ENCODE results near the gene GPR149. TPM values are rescaled to one million over a fixed set of nuclear protein-coding genes. Genes with fewer than 3 reads are reported as not detected.

The GPR149 gene
- total RNA-seq, 1 donor from 2014 or later = not detected

DNA sequence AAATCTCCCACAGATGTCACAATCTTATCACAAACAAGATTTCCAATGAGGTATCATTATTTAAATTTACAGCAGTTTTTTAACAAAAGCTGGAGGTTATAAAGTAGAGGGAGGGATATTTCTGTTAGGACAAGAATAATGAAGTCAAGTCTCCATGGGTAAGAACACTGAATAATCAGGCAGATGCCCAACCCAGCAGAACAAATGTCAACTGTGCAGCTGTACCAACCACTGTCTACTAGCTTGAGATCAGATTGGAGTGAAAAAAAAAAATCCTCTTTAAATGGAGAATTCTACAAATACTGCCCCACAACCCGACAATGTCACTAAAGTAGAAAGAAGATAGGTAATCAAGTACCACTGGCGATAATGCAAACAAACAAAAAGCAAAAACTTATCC is 136.0 kb downstream of the GPR149 start:
- Histone ChIP-seq H4K20me1 (ENCODE audit: insufficient read depth, low read length) (no peaks in the 10 kb centered on the region), H3K4me2 (ENCODE audit: low read length) (no peak overlapping the region), H3K4me1 (ENCODE audit: insufficient read depth, low read length) (no peaks in the 10 kb centered on the region), H2AFZ (ENCODE audit: low read depth, low read length) (no peak overlapping the region), H3K9ac (ENCODE audit: low read length) (no peak overlapping the region), H3K27me3 (ENCODE audit: insufficient read depth, low read length) (no peaks in the 10 kb centered on the region), H3K27ac (ENCODE audit: low read depth, low read length) (no peak overlapping the region), H3K4me3 (ENCODE audit: insufficient read depth, low read depth, low read length) (no peak overlapping the region), H3K79me2 (ENCODE audit: insufficient read depth, low read length) (no peaks in the 10 kb centered on the region), H3K9me3 (ENCODE audit: insufficient read depth, low read depth, low read length) (no peaks in the 10 kb centered on the region), H3K36me3 (ENCODE audit: insufficient read depth, low read length) (peaks cover 47% of the 10 kb centered on the region)
- DNase-seq (ENCODE audit: low read depth) = no peak
- FAIRE-seq = no peak
- H3K4me3 Mint-ChIP-seq (ENCODE audit: unreplicated experiment) = no peak overlapping the region
- H3K36me3 Mint-ChIP-seq (ENCODE audit: low read depth, unreplicated experiment) = no peaks in the 10 kb centered on the region
- TF ChIP-seq, protein P1, sequence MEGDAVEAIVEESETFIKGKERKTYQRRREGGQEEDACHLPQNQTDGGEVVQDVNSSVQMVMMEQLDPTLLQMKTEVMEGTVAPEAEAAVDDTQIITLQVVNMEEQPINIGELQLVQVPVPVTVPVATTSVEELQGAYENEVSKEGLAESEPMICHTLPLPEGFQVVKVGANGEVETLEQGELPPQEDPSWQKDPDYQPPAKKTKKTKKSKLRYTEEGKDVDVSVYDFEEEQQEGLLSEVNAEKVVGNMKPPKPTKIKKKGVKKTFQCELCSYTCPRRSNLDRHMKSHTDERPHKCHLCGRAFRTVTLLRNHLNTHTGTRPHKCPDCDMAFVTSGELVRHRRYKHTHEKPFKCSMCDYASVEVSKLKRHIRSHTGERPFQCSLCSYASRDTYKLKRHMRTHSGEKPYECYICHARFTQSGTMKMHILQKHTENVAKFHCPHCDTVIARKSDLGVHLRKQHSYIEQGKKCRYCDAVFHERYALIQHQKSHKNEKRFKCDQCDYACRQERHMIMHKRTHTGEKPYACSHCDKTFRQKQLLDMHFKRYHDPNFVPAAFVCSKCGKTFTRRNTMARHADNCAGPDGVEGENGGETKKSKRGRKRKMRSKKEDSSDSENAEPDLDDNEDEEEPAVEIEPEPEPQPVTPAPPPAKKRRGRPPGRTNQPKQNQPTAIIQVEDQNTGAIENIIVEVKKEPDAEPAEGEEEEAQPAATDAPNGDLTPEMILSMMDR (IDR thresholded peaks at IDR 0.05; ENCODE audit: insufficient read depth, low read depth, low read length) = no peak
- no peak for TF ChIP-seq EZH2 (IDR thresholded peaks at IDR 0.05; ENCODE audit: insufficient read depth, low read length)
- no peaks in the 10 kb centered on the region for H3K27me3 Mint-ChIP-seq (ENCODE audit: low read depth, unreplicated experiment)
- H3K27ac Mint-ChIP-seq (ENCODE audit: unreplicated experiment) = no peak overlapping the region
- H3K4me1 Mint-ChIP-seq (ENCODE audit: low read depth, unreplicated experiment) = no peaks in the 10 kb centered on the region
- H3K9me3 Mint-ChIP-seq (ENCODE audit: unreplicated experiment) = no peaks in the 10 kb centered on the region

DNA sequence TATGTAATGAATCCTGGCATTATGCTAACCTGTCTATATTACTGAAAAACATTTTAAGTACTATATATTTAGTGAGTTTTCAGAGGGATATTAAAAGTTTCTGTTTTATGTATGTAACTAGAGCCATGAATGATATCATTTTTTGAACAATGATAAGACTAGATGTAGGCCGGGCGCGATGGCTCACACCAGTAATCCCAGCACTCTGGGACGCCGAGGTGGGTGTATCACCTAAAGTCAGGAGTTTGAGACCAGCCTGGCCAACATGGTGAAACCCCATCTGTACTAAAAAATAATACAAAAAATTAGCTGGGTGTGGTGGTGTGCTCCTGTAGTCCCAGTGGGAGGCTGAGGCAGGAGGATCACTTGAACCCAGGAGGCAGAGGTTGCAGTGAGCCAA is 139.8 kb downstream of the GPR149 start:
- Histone ChIP-seq H3K9ac (ENCODE audit: low read length) (no peak overlapping the region), H3K4me2 (ENCODE audit: low read length) (no peak overlapping the region), H3K36me3 (ENCODE audit: insufficient read depth, low read length) (peaks cover 44% of the 10 kb centered on the region), H3K4me3 (ENCODE audit: insufficient read depth, low read depth, low read length) (no peak overlapping the region), H3K27me3 (ENCODE audit: insufficient read depth, low read length) (no peaks in the 10 kb centered on the region), H3K9me3 (ENCODE audit: insufficient read depth, low read depth, low read length) (no peaks in the 10 kb centered on the region), H4K20me1 (ENCODE audit: insufficient read depth, low read length) (no peaks in the 10 kb centered on the region), H3K4me1 (ENCODE audit: insufficient read depth, low read length) (no peaks in the 10 kb centered on the region), H2AFZ (ENCODE audit: low read depth, low read length) (no peak overlapping the region), H3K79me2 (ENCODE audit: insufficient read depth, low read length) (no peaks in the 10 kb centered on the region), H3K27ac (ENCODE audit: low read depth, low read length) (no peak overlapping the region)
- FAIRE-seq (no peak), DNase-seq (ENCODE audit: low read depth) (no peak)
- H3K4me3 Mint-ChIP-seq (ENCODE audit: unreplicated experiment) = no peak overlapping the region
- TF ChIP-seq, protein P1 (IDR thresholded peaks at IDR 0.05; ENCODE audit: insufficient read depth, low read depth, low read length) = no peak
- no peak for TF ChIP-seq EZH2 (IDR thresholded peaks at IDR 0.05; ENCODE audit: insufficient read depth, low read length)
- H3K9me3 Mint-ChIP-seq (ENCODE audit: unreplicated experiment) = no peaks in the 10 kb centered on the region
- H3K36me3 Mint-ChIP-seq (ENCODE audit: low read depth, unreplicated experiment) = peaks cover 4% of the 10 kb centered on the region
- no peaks in the 10 kb centered on the region for H3K27me3 Mint-ChIP-seq (ENCODE audit: low read depth, unreplicated experiment)
- no peaks in the 10 kb centered on the region for H3K4me1 Mint-ChIP-seq (ENCODE audit: low read depth, unreplicated experiment)
- H3K27ac Mint-ChIP-seq (ENCODE audit: unreplicated experiment) = no peak overlapping the region

Other genes with a start within 250 kb of the GPR149 start
- 68.9 and 70.4 TPM in 2 replicates for gene DHX36, start 105.7 kb downstream of the GPR149 start, total RNA-seq